ENCODE data around the gene GNAO1. TPM values are rescaled to one million over a fixed set of nuclear protein-coding genes. Genes with fewer than 3 reads are reported as not detected.

The GNAO1 gene
- not detected in 2 replicates for total RNA-seq (2014; rRNA removed; shearing (Covaris generic))

DNA sequence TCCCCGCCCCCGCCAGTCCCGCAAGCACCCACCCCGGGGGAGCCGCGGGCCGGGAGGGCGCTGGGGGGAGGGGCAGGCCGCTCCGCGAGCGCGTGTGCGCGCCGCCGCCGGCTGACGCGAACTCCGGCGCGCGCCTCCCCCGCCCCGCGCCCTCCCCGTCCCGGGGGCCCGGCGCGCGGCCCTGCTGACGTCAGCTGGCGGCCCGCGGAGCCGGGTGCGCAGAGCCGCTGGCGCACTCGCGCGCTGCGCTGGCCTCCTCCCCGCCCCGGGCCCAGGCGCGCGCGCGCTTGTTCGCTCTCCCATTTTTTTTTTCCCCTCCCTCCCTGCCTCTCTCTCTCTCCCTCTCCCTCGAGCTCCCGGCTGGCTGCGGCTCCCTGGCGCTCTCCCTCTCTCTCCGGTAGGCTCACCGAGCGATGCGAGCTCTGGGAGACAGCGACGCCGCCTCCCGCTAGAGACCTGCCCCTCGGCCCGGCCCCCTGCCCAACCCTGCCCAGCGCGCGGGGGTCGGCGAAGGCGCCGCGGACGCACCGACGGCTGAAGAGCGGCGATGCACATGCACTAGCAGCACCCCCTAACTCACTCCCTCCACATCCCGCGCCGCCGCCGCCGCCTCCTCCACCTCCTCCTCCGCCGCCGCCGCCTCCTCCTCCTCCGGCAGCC lies at the start of gene GNAO1:
Gene GNAO1 (plus strand): TSS at position 334 of the 660 bp plus-strand sequence. CDS start 747 bp downstream, outside the sequence.
- DNase-seq (ENCODE audit: low spot score), result peak; percentile 2

DNA sequence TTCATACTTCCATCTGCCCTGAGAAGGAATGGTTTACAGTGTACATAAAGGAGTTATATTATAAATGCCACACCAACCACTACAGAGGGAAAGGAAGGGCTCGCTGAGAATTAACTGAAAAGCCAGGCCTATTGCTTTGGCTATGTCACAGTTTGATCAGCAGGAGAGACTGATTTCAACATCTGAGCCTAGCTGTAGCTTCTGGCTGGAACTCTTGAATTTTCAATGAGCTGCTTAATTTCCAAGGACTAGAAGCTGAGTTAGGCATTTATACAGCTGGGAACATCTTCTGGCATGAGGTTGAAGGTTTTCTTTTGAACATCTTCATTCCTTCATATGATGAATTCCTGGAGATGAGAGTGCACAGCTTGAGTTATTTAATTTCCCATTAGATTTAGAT lies 47.6 kb upstream of the GNAO1 start:
- DNase-seq (ENCODE audit: low spot score), result no peak

DNA sequence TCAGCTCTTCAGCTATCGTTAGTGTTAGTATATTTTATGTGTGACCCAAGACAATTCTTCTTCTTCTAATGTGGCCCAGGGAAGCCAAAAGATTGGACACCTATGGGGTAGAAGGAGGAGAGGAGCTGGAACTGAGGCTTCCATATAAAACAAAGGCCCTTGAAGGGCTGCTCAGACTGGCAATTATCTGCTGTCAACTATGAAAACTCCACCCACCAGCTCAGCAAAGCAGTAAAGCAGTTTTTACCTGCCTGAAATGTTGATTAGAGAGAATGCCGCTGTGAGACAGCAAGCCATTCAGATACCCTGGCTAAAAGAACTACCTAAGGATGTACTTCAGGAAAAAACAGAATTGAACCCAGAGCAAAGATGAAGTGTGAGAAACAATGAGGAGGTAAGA lies 45.9 kb upstream of the GNAO1 start:
- no peak for DNase-seq (ENCODE audit: low spot score)

GRCh38 chr16:56151621-56152020 lies 39.7 kb upstream of the GNAO1 start:
- no peak for DNase-seq (ENCODE audit: low spot score)

DNA sequence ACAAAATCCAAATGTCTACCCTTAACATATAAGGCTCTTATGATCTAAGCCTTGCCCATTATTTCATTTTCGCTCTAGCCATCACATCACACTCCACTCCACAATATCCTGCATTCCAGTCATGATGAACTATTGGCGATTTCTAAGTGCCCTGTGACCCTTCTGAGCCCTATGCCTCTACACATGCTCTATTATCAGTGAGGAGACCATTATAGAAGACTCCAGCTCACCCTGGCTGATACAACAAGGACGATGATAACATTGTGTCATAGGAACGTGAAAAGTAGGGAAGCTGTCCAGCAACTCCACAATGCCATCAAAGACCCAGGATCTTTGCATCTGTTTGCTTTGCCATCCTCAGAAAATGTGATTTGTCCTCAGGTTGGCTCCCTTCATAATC lies 29.6 kb upstream of the GNAO1 start:
- DNase-seq (ENCODE audit: low spot score), result no peak

DNA sequence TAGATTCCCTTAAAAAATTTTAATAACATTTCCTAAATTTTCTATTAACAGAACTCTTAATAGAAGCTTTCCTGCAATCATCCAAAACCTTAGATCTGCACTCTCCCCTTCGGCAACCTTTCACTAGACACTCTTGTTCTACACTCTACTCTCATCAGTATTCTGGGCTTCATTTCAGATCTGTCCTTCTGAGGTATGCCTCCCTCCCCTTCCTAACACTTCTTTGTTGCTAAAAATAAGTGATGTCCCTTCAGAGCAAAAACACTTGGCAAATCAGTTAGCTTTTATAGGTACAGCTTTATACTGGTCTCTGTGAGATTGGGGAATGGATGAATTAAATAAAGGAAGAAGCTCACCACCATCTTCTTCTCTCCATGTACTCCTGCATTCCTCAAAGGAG lies 28.2 kb upstream of the GNAO1 start:
- DNase-seq (ENCODE audit: low spot score), result no peak

GRCh38 chr16:56163938-56164337 lies 27.4 kb upstream of the GNAO1 start:
- DNase-seq (ENCODE audit: low spot score), result no peak

- DNase-seq (ENCODE audit: low spot score), result no peak
Measured at GRCh38 chr16:56164636-56165035, 26.7 kb upstream of the GNAO1 start.

DNA sequence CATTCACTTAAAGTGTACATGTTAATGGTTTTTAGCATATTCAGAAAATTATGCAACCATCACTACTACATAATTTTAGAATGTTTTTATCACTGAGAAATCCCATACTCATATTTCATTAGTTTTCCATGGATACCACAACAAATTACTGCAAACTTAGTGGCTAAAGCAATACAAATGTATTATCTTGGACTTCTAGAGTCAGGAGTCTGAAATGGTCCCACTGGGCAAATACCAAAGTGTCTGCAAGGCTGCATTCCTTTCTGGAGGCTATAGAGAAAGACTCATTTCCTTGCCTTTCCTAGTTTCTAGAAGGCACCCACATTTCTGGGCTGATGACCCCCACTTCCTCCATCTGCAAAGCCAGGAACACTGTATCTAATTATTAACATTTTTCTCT lies 16.9 kb upstream of the GNAO1 start:
- DNase-seq (ENCODE audit: low spot score), result no peak

GRCh38 chr16:56181401-56181800 lies 9.9 kb upstream of the GNAO1 start:
- no peak for DNase-seq (ENCODE audit: low spot score)

- DNase-seq (ENCODE audit: low spot score), result no peak
Measured at GRCh38 chr16:56183266-56183665, 8.0 kb upstream of the GNAO1 start.

DNA sequence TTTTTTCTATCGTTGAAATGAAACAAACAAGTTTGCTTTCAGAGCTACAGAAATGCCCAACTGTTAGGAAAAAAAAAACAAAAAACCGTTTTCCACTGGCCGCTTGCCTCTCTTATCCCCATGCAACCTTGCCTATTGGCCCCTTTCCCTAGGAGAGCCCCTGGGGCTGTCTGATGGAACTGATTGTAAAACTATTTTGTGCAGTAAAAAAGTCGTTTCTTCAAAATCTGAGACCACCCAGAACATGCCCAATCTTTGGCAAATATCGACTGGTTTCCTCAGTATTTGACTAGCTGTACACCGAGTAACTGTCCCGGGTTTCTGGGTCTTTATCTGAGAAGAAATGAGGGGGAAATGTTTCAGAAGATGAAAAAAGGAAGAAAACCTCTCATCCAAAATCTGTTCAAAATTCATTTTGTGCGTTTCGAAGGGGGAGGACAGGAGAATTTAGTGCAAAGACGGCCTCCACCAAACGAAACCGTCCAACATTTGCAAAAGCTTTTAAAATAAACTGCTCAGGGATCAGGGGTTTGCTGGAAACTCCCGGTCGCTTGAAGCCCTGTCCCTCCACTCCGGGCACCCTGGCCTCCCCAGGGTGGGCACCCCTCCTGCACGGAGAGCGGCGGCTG lies 1.1 kb upstream of the GNAO1 start:
- DNase-seq (ENCODE audit: low spot score), result no peak

- no peak for DNase-seq (ENCODE audit: low spot score)
Measured at GRCh38 chr16:56190677-56191155, 573 bp upstream of the GNAO1 start.

DNA sequence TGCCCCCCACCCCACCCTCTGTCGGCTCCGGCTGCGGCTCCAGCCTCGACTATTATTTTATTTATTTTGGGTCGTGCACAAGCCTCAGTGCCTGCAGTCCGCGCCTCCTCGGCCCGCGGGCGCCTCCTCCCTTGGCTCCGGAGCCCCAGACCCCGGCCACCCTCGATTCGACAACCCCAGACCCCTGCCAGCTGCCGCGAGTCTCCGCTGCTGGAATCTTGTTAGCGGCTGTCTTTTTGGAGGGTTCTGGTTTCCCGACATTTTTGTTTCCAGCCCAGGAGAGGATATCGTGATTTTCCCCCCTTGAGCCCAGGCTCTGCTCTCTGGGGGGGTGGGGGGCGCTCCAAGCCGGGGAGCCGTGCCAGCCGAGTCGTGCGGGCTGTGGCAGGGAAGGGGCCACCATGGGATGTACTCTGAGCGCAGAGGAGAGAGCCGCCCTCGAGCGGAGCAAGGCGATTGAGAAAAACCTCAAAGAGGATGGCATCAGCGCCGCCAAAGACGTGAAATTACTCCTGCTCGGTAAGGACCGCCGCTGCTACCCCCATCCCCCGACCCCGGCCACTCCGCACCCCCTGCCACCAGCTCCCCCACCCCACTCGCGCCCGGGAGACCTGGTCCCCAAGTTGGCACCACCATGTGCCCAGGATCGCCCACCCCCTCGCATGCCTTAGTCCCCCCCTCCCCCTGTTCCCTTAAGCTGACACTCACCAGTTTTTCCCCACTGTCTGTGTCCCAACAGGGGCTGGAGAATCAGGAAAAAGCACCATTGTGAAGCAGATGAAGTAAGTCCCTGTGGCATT lies 746 bp downstream of the GNAO1 start:
- DNase-seq (ENCODE audit: low spot score), result no peak

- DNase-seq (ENCODE audit: low spot score), result no peak
Measured at GRCh38 chr16:56192635-56192945, 1.3 kb downstream of the GNAO1 start.

GRCh38 chr16:56192986-56193945 lies 2.0 kb downstream of the GNAO1 start:
- DNase-seq (ENCODE audit: low spot score), result no peak

GRCh38 chr16:56193951-56194726 lies 2.9 kb downstream of the GNAO1 start:
- peak; percentile 5 for DNase-seq (ENCODE audit: low spot score)

GRCh38 chr16:56195151-56195550 lies 3.9 kb downstream of the GNAO1 start:
- no peak for DNase-seq (ENCODE audit: low spot score)

DNA sequence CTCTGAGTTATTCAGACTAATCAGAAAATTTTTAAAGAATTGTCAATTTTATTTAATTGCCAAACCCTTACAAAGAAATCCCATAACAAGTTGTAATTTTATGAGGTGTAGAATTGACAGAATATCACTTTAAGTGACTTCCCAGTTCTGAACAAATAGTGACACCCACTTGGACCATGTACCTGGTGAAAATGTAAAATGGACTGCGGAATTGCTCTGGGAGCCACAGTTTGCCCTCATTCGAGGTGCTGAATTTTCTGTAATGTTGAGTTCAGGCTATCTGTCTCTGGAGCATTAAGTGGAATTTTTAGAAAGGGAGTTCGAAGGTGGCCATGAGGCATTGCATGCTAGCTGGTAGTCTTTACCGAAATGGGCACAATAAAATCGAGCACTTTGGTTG lies 5.1 kb downstream of the GNAO1 start:
- DNase-seq (ENCODE audit: low spot score), result no peak

DNA sequence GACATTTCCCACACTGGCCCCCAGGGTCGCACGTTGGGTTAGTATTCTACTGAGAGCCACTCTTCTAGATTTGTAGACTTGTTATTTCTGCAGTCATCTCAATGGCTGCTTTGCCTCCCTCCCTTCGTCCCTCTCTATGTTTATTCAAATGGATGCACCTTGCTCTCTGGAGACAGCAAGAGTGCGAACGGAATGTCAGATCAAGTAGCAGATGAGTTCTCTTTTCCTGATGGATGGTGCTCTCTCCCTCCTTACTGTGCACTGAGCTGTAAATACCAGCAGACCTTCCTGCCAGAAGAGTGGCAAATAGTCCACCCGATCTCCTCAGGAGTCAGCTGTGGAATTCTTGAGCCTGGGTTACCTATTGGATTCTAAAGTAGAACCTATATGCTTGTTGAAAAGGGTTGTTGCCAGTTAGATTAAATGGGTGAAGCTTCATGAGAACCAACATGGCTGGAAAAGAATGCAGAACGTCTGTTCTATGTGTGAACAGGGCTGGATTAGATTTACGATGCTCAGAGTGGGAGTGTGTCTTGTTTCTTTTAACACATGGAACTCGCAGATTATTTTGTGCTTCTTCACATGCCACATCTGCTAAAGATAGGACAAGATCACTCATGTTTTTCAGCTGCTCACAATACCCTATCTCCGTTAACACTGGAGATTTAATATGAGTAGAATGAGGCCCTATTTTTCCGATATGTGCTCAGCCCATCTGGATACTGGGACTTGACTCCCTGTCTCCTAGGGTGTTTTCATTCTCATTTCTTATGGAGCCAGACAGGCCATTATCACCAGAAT lies 6.1 kb downstream of the GNAO1 start:
- no peak for DNase-seq (ENCODE audit: low spot score)
